Dedifferentiated amniotic fluid mesenchymal stem cell (primary cell): ENCODE measurements around the gene SNN.

Experiments
- DNase-seq: peaks from one replicate; pipeline ENCODE4 v3.0.0-alpha.2; 2016; ENCODE audit errors: extremely low spot score

Gene SNN

GRCh38 chr16:11699234-11699894 is 31.1 kb downstream of the SNN start:
- no peak for DNase-seq

- no peak for DNase-seq
Measured at GRCh38 chr16:11700264-11701029, 32.2 kb downstream of the SNN start.

- DNase-seq = no peak
Measured at GRCh38 chr16:11705311-11706025, 37.2 kb downstream of the SNN start.

DNA sequence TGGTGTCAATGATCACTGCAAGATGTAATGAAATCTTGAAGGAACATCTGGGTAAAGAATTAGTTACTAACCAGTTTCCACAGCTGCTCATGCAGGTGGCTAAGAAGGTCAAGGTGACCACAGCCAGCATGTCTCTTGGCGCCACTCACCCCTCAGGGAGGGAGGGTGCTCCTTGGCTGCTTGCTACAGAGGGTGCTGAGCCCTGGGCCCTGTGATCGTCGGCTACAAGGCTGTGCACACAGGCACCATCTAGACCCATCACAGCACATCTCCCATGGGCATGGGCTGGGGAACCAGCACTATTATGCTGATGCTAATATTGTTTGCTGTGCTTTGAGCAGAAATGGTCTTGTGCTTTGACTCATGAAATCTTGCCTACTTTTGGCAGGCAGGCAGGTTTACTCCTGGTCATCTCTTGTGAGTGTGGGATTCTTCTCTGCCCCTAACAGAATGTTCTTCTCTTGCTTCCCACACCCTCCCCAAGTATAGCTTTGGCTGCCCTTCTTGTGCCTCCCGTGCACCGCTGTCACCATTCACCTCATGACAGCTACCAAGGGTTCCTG is 38.0 kb downstream of the SNN start:
- no peak for DNase-seq

GRCh38 chr16:11707679-11708197 is 39.5 kb downstream of the SNN start:
- no peak for DNase-seq

DNA sequence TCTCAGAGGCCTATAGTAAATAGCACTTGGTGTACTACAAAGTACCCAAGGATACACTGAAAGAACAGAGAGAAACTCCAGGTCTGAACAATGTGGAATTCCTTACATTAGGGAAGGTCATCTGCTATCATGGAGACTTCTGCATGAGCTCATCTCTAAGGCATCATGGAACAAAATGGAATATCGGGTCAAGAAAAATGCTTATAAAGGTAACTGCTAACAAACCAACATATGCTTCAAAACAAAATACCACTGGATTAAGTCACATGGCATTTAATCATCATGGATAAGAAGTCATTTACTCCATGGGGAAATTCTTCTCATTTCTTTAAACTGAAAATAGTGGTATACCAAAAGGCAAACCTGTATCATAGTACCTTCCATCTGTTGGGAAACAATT is 40.2 kb downstream of the SNN start:
- DNase-seq = no peak

DNA sequence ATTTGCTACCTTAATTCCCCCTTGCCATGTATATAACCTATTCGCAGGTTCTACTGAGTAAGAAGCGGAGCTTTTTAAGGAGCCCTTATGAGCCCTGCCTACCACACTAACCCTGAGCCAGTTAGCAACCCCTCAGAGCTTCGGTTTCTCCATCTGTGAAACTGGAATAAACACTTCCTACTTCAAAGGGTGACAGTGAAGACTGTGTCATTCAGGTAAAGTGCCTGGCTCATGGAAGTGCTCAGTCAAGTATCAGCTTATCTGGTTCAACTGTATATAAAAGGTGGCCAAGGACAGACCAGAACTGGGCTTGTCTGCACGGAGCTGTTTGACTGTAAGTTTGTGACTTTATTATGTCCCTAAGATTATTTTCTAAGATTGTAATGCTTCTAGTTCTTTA is 43.4 kb downstream of the SNN start:
- DNase-seq = no peak

DNA sequence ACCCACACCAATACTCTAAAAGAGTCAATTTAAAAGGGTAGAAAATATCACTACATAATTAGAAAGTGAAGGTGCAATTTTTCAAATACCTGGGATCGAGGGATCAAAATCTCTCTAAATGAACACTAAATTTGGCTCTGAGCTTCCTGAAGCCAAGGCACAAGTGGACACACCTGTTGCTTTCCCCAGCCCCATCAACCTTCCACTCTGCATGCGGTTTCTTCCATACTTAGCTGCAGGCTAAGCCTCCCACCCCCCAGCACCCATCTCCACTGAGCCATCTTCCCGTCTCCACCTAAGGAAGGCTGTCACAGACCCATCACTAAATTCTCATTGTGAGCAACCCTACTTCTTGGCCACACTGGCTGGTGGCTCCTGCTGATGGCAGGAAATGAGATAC is 43.9 kb downstream of the SNN start:
- DNase-seq = no peak

- DNase-seq = no peak
Measured at GRCh38 chr16:11715246-11715947, 47.1 kb downstream of the SNN start.

- DNase-seq = no peak
Measured at GRCh38 chr16:11716336-11716735, 48.1 kb downstream of the SNN start.

GRCh38 chr16:11717811-11718210 is 49.6 kb downstream of the SNN start:
- no peak for DNase-seq

DNA sequence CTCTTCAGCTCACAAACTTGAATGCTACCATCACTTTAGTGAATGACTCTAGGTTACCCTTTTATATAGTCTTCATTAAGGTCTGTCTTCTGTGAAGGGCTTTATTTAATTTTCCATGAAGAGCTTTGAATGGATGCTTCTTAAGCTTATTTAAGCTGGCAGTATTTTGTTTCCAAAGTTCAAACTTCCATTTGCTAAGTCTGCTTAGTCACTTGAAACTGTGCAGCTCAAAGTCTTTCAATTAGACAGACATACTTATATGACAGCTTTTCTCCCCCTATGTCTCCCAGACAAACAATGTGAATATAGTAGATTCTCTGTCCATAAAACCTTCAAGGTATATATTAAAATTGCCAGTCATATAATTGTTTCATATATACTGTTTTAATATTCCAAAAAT is 50.9 kb downstream of the SNN start:
- no peak for DNase-seq

GRCh38 chr16:11719762-11720161 is 51.5 kb downstream of the SNN start:
- no peak for DNase-seq

DNA sequence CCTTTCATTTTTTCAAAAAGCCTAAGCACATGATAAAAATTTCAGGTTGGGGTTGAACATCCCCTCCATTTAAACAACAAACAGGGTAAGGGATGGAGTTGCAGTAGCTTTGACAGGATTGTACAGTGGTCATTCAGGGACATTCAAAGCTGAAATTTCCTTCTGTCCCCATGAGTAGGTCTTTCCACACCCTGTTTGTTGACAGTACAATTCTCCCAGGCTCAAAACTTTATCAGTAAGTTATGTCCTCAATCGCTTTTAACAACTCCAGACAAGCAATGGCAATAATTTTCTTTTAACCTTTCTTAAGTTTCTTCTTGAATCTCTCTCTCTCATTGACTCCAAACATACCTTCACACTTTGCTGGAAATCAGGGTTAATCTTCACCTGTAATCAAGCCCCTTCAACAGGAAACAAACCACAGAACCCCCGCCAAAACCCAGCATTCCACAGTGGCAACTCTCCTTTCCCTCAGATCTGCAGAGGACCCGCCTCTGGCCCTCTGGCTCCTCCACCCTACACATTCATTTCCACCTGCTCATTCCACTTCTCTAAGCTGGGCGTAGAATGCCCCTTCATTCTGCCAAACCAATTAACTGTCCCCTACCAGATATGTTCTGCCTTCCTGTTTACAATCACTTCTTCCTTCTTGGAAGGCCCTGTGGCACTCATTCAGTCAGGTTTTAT is 53.7 kb downstream of the SNN start:
- no peak for DNase-seq

DNA sequence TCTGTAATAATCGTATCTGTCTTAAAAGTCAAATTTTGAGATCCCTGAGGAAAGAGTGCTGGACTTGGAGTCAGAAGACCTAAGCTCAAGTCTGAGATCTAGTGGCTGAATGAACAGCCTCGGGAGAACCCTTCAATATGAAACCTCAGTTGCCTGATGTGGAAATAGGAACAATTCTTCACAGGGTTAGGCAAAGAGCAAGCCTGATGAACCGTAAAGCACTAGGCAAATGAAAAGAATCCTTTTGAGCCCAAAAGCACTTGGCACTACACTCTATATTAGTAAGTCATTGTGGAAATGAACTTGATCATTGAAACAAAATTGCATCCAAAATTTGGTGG is 54.2 kb downstream of the SNN start:
- no peak for DNase-seq

DNA sequence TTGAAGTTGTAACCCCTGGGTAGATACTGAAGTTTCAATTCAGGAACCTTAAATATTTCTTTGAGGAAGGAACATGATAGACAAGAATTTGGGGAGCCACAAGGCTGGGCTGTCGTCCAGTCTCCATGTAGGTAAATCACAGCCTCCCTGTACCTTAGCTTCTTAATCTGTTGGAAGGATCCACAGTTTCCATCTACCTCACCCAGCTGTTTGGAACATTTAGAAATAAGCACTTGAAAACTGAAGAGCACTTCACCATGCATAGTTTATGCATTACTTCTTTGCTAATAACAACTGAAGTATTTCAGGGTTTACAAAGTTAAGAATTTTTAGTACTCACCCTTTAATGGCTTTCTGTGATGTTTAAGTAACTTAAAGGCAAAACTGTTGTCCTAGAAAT is 57.2 kb downstream of the SNN start:
- DNase-seq = no peak

DNA sequence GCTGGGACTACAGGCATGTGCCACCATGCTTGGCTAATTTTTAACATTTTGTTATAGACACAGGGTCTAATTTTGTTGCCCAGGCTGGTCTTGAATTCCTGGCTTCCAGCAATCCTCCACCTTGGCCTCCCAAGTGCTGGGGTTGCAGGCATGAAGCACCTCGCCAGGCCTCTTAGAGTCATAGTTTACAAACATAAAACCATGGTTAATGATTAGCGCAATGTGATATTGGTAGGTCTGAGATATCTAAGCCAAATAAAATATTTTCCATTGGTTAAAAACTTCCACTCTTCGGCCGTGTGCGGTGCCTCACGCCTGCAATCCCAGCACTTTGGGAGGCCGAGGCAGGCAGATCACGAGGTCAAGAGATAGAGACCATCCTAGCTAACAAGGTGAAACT is 57.8 kb downstream of the SNN start:
- DNase-seq = no peak

DNA sequence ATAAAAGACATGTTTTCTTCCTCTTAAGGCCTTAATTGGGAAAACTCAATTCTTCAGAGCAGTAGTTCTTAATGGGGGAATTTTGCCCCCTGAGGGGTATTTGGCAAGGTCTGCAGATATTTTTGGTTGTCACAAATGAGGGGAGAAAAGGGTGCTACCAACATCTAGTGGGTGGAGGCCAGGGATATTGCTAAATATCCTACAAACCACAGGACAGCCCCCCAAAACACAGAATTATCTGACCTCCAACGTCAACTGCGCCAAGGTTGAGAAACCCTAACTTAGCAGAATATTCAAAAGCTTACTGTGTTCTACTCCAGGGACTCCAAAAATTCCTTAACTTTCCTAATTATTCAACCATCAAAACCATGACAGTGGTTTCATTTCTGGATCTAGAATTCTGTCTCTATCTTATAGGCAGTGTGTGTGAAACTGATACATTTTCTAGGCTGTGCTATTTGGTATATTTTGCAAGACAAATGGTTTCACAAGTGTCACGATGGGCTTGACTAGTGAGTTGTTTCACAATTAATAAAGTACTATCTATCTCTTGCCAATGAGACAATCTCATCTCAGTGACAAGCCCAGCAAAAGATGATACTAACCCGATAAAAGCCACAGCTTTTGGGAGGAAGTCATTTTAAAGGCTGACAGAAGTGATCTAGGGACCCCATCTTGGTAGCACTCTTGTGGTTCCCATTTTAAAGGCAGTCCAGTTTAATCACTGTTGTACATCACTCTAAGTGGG is 59.7 kb downstream of the SNN start:
- no peak for DNase-seq
